ENCODE results near the gene SLC35D2.

The SLC35D2 gene

DNA sequence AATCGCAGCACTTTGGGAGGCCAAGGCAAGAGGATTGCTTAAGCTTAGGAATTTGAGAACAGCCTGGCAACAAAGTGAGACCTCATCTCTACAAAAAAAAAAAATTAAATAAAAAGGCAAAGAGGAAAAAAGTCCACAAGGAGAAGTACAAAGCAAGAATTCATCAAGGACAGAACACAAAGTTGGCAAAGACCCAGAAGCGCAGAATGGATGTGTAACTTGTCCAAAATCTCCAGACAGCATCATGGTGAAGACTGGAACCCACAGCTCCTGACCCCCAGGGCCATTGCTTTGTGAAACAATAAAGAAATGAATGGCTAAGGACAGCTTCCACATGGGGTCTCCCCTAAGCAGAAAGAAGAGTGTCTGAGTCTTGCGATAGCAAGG, 89.4 kb downstream of the SLC35D2 start:
- no peak for TF ChIP-seq EZH2phosphoT487 (IDR thresholded peaks at IDR 0.05; ENCODE audit: borderline replicate concordance)
- no peak for TF ChIP-seq CTCF (conservative IDR thresholded peaks at IDR 0.05; ENCODE audit: low read length)
- H3K79me2 ChIP-seq (ENCODE audit: insufficient read depth, low read length): no peaks in the 10 kb centered on the region
- no peak overlapping the region for H3K9ac ChIP-seq (ENCODE audit: low read depth, low read length, poor library complexity, severe bottlenecking)
- H3K4me1 ChIP-seq (ENCODE audit: insufficient read depth, low read length, poor library complexity, severe bottlenecking): no peaks in the 10 kb centered on the region
- H3K9me2 ChIP-seq (replicated peaks; ENCODE audit: low read depth, low read length): no peaks in the 10 kb centered on the region
- H2AFZ ChIP-seq (ENCODE audit: low read length): no peak overlapping the region
- H3K27me3 ChIP-seq (ENCODE audit: insufficient read depth, low read length, poor library complexity, severe bottlenecking): no peaks in the 10 kb centered on the region
- H3K4me2 ChIP-seq (ENCODE audit: low read depth, low read length, poor library complexity, severe bottlenecking): no peak overlapping the region
- no peaks in the 10 kb centered on the region for H3K9me3 ChIP-seq (ENCODE audit: insufficient read depth, low read depth, low read length)
- H3K36me3 ChIP-seq (ENCODE audit: insufficient read depth, low read length): no peaks in the 10 kb centered on the region
- no peaks in the 10 kb centered on the region for H3F3A ChIP-seq (ENCODE audit: low read depth)
- no peaks in the 10 kb centered on the region for H4K20me1 ChIP-seq (ENCODE audit: insufficient read depth, low read length, poor library complexity, severe bottlenecking)
- H3K4me3 ChIP-seq (ENCODE audit: low read length, poor library complexity, severe bottlenecking): no peak overlapping the region

GRCh38 chr9:96293498-96294158, 89.9 kb downstream of the SLC35D2 start:
- H3K4me1 ChIP-seq (ENCODE audit: insufficient read depth, low read length, poor library complexity, severe bottlenecking): no peaks in the 10 kb centered on the region
- no peaks in the 10 kb centered on the region for H3F3A ChIP-seq (ENCODE audit: low read depth)
- no peak overlapping the region for H3K4me2 ChIP-seq (ENCODE audit: low read depth, low read length, poor library complexity, severe bottlenecking)
- no peaks in the 10 kb centered on the region for H3K9me3 ChIP-seq (ENCODE audit: insufficient read depth, low read depth, low read length)
- H3K27me3 ChIP-seq (ENCODE audit: insufficient read depth, low read length, poor library complexity, severe bottlenecking): no peaks in the 10 kb centered on the region
- no peak overlapping the region for H3K9ac ChIP-seq (ENCODE audit: low read depth, low read length, poor library complexity, severe bottlenecking)
- no peaks in the 10 kb centered on the region for H3K36me3 ChIP-seq (ENCODE audit: insufficient read depth, low read length)
- no peak overlapping the region for H3K4me3 ChIP-seq (ENCODE audit: low read length, poor library complexity, severe bottlenecking)
- H2AFZ ChIP-seq (ENCODE audit: low read length): no peak overlapping the region
- no peaks in the 10 kb centered on the region for H3K79me2 ChIP-seq (ENCODE audit: insufficient read depth, low read length)
- no peaks in the 10 kb centered on the region for H4K20me1 ChIP-seq (ENCODE audit: insufficient read depth, low read length, poor library complexity, severe bottlenecking)
- TF ChIP-seq EZH2phosphoT487 (IDR thresholded peaks at IDR 0.05; ENCODE audit: borderline replicate concordance): no peak
- TF ChIP-seq CTCF (conservative IDR thresholded peaks at IDR 0.05; ENCODE audit: low read length): no peak
- H3K9me2 ChIP-seq (replicated peaks; ENCODE audit: low read depth, low read length): no peaks in the 10 kb centered on the region

DNA sequence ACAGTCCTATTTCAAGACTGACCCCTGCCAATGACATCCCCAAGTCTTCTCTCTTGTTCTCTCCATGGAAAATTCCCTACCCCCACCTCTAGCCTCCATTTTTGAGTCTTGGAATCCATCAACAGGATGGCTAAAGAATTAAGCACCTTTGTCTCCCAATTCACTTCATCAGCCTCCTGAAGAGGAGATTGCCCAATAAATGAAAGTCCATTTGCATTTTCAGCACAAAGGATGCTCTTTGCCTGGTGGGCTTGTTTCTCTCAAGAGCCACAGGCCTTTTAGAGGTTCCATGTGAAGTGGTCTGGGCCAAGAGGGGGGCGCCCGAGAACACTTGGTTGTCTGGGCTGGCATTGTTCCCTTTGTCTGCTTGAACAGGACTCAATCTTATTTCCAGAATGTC, 94.1 kb downstream of the SLC35D2 start:
- Histone ChIP-seq H3K9me2 (replicated peaks; ENCODE audit: low read depth, low read length) (no peaks in the 10 kb centered on the region), H3K27me3 (ENCODE audit: insufficient read depth, low read length, poor library complexity, severe bottlenecking) (no peaks in the 10 kb centered on the region), H3K9me3 (ENCODE audit: insufficient read depth, low read depth, low read length) (no peaks in the 10 kb centered on the region; the same call in 1 of the 2 replicates), H3K4me2 (ENCODE audit: low read depth, low read length, poor library complexity, severe bottlenecking) (no peak overlapping the region), H3K9ac (ENCODE audit: low read depth, low read length, poor library complexity, severe bottlenecking) (no peak overlapping the region), H3F3A (ENCODE audit: low read depth) (no peaks in the 10 kb centered on the region), H3K79me2 (ENCODE audit: insufficient read depth, low read length) (no peaks in the 10 kb centered on the region), H3K4me3 (ENCODE audit: low read length, poor library complexity, severe bottlenecking) (no peak overlapping the region), H3K4me1 (ENCODE audit: insufficient read depth, low read length, poor library complexity, severe bottlenecking) (no peaks in the 10 kb centered on the region), H4K20me1 (ENCODE audit: insufficient read depth, low read length, poor library complexity, severe bottlenecking) (no peaks in the 10 kb centered on the region), H3K36me3 (ENCODE audit: insufficient read depth, low read length) (no peaks in the 10 kb centered on the region), H2AFZ (ENCODE audit: low read length) (no peak overlapping the region)
- TF ChIP-seq CTCF (conservative IDR thresholded peaks at IDR 0.05; ENCODE audit: low read length): no peak
- TF ChIP-seq EZH2phosphoT487 (IDR thresholded peaks at IDR 0.05; ENCODE audit: borderline replicate concordance): no peak
